ENCODE measurements around the gene PDE6B. TPM values are rescaled to one million over a fixed set of nuclear protein-coding genes. Genes with fewer than 3 reads are reported as not detected.

The PDE6B gene
- total and polyA plus RNA-seq, 2 of the 13 experiments (the other 11 are each of a cell fraction or from before 2014, with no cell fraction given) = 0.38 to 0.40 TPM

GRCh38 chr4:687048-687970 lies 61.9 kb downstream of the PDE6B start (continued):
- TF ChIP-seq FOXO4 (CRISPR knock-in tag; conservative IDR thresholded peaks at IDR 0.05) = no peak
- 0 out of 2 replicates have a peak, but pooled peaks have one; percentile 13 for TF ChIP-seq ZNF619 (CRISPR knock-in tag; IDR thresholded peaks at IDR 0.05)
- no peak for TF ChIP-seq PAF1 (CRISPR knock-in tag; IDR thresholded peaks at IDR 0.05)
- TF ChIP-seq TCF7 (IDR thresholded peaks at IDR 0.05; ENCODE audit: low read depth) = no peak
- TF ChIP-seq MAF1 (CRISPR knock-in tag; IDR thresholded peaks at IDR 0.05; ENCODE audit: borderline replicate concordance) = no peak
- TF ChIP-seq CEBPG (CRISPR knock-in tag; IDR thresholded peaks at IDR 0.05) = peak; percentile 69
- TF ChIP-seq ZNF670 (CRISPR knock-in tag; IDR thresholded peaks at IDR 0.05; ENCODE audit: borderline replicate concordance) = no peak
- TF ChIP-seq ZBTB44 (CRISPR knock-in tag; IDR thresholded peaks at IDR 0.05) = no peak
- TF ChIP-seq ZNF781 (CRISPR knock-in tag; IDR thresholded peaks at IDR 0.05; ENCODE audit: borderline replicate concordance, not compliant biosample characterization) = no peak
- peak; percentile 4; the same call in 1 of the 2 replicates for TF ChIP-seq CENPT (CRISPR knock-in tag; IDR thresholded peaks at IDR 0.05; ENCODE audit: low read depth)
- TF ChIP-seq ERF (CRISPR knock-in tag; IDR thresholded peaks at IDR 0.05) = no peak; the same call in none of the 2 replicates
- TF ChIP-seq FOXP4 (CRISPR knock-in tag; IDR thresholded peaks at IDR 0.05) = peak; percentile 49; the same call in 1 of the 2 replicates
- no peak for TF ChIP-seq WIZ (CRISPR knock-in tag; IDR thresholded peaks at IDR 0.05)
- TF ChIP-seq REXO4 (CRISPR knock-in tag; IDR thresholded peaks at IDR 0.05; ENCODE audit: borderline replicate concordance) = no peak
- TF ChIP-seq BRD4 (CRISPR knock-in tag; IDR thresholded peaks at IDR 0.05) = peak; percentile 56
- peak; percentile 79 for TF ChIP-seq ESRRA (CRISPR knock-in tag; IDR thresholded peaks at IDR 0.05; ENCODE audit: low read depth)
- no peak; the same call in 1 of the 2 replicates for TF ChIP-seq TBX2 (CRISPR knock-in tag; IDR thresholded peaks at IDR 0.05; ENCODE audit: borderline replicate concordance)
- TF ChIP-seq RFX1 (IDR thresholded peaks at IDR 0.05) = no peak
- TF ChIP-seq ZNF224 (CRISPR knock-in tag; IDR thresholded peaks at IDR 0.05) = no peak
- TF ChIP-seq XRCC5 (optimal IDR thresholded peaks at IDR 0.05; ENCODE audit: low read length) = peak; percentile 37
- TF ChIP-seq ZNF629 (CRISPR knock-in tag; conservative IDR thresholded peaks at IDR 0.05) = no peak; the same call in 1 of the 2 replicates
- no peak for TF ChIP-seq PHB2 (IDR thresholded peaks at IDR 0.05; ENCODE audit: partially characterized antibody)
- TF ChIP-seq HINFP (CRISPR knock-in tag; IDR thresholded peaks at IDR 0.05; ENCODE audit: low read depth) = no peak
- peak; percentile 41; the same call in 1 of the 2 replicates for TF ChIP-seq MED1 (CRISPR knock-in tag; IDR thresholded peaks at IDR 0.05)
- TF ChIP-seq SKI (IDR thresholded peaks at IDR 0.05; ENCODE audit: partially characterized antibody) = peak; percentile 60
